ENCODE results near the gene ZNF354B.

Gene ZNF354B

GRCh38 chr5:178883815-178884430 is 24.2 kb downstream of the ZNF354B start:
- no peak for DNase-seq

DNA sequence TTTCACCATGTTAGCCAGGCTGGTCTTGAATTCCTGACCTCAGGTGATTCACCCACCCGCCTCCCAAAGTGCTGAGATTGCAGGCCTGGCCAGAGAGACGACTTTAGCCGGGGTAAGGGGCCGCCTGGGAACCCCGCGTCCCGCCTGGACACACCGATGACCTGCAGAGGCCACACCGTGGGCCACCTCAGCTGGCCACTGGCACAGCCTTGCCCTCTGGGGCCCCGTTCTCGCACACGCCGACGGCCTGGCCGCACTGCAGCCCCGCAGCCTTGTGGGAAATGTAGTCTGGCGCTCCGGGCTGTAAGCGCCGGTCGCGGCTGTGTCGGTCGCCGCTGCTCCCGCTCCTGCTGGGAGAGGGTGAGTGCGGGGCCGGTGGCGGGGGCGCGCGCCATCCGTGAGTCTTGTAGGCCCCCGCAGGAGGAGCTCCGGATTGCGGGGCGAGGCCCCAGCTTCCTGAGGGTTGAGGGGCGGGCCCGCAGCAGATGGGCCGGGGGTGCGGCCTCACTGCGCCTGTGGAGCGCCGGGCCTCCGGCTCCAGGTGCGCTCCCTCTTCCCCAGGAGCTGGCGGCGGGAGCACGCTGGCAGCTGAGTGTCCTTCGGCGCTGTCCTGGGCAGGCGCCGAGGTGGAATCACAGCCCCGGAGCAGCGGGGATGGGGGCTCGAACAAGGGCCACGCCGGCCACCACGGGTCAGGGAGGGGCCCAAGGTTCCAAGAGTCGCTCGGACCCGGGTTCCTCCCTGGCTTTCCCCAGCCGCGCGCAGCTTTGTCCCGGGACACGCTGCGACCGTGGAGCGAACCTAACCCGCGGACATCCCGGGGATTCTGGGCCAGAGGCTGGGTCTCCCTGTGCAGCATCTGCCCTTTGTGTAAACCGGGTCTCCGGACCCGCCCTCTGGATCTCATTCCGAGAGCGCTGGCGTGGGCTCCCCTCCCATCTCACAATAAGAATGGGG is 36.1 kb downstream of the ZNF354B start, which contains the start of gene ZFP2:
Gene ZFP2 (plus strand): TSS at position 299 of the 957 bp plus-strand sequence. CDS start 35,401 bp downstream, outside the sequence.
- DNase-seq: peak; percentile 37

DNA sequence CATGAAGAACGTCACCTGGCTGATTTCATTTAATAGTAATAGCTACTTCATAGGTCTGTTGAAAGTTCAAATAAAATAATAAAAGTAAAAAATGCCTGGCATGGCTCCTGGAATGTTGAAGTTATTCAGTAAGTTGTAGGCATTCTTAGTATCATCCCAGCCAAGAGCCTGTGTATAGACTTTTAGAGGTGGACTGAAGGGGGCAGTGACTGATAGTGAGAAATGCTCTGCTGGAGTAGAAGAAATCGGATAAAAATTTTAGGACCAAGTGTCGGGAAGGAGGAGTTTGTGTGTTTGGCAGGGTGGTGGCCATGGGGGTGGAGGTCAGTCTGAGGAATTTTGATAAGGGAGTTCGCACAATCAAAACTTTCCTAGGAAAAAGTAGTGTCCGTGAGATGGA is 39.5 kb downstream of the ZNF354B start:
- DNase-seq: no peak

- DNase-seq: no peak
Measured at GRCh38 chr5:178902849-178903248, 43.1 kb downstream of the ZNF354B start.

DNA sequence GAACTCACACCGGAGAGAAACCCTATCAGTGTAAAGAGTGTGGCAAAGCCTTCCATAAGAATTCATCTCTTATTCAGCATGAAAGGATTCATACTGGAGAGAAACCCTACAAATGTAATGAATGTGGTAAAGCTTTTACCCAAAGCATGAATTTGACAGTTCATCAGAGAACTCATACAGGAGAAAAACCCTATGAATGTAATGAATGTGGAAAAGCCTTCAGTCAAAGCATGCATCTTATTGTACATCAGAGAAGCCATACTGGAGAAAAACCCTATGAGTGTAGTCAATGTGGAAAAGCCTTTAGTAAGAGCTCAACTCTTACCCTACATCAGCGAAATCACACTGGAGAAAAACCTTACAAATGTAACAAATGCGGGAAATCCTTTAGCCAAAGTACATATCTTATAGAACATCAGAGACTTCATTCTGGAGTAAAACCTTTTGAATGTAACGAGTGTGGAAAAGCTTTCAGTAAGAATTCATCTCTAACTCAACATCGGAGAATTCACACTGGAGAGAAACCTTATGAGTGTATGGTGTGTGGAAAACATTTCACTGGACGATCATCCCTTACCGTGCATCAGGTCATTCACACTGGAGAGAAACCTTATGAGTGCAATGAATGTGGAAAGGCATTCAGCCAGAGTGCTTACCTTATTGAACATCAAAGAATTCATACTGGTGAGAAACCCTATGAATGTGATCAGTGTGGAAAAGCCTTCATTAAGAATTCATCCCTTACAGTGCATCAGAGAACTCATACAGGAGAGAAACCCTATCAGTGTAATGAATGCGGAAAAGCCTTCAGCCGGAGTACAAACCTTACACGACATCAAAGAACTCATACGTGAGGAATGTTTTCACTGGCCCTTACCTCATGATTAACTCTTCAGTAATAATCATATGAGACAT is 72.3 kb downstream of the ZNF354B start:
- no peak for DNase-seq
